ENCODE measurements around the gene ZGLP1. TPM values are rescaled to one million over a fixed set of nuclear protein-coding genes. Genes with fewer than 3 reads are reported as not detected.
A peak's percentile ranks its signal among the peaks of the same experiment; 100 is the strongest.

Gene ZGLP1
- polyA plus RNA-seq, 1 donor (not counting 4 experiments of a cell fraction or from before 2014, with no cell fraction given) = 0.43 TPM

- Histone ChIP-seq H3K4me1 (ENCODE audit: control insufficient read depth, extremely low read depth, insufficient read depth, low read length) (peaks cover 23% of the 10 kb centered on the region), H4K20me1 (ENCODE audit: control insufficient read depth, extremely low read depth, insufficient read depth, low read length) (no peaks in the 10 kb centered on the region), H3K4me2 (ENCODE audit: control insufficient read depth, extremely low read depth, insufficient read depth, low read depth, low read length) (no peak overlapping the region), H3K36me3 (ENCODE audit: control insufficient read depth in 2 of 2, extremely low read depth in 1 of 2, insufficient read depth in 2 of 2, low read length in 2 of 2) (peaks cover 9 to 11% of the 10 kb centered on the region in 2 experiments), H3K9me3 (ENCODE audit: control insufficient read depth, low read depth, low read length) (no peaks in the 10 kb centered on the region), H3K4me3 (ENCODE audit: control insufficient read depth in 2 of 3, extremely low read depth in 1 of 3, insufficient read depth in 2 of 3, low read depth in 1 of 3, low read length in 3 of 3) (no peak overlapping the region), H2AFZ (ENCODE audit: control insufficient read depth, low read length) (no peak overlapping the region), H3K27me3 (ENCODE audit: control insufficient read depth, extremely low read depth, insufficient read depth, low read length) (no peaks in the 10 kb centered on the region), H3K79me2 (ENCODE audit: control insufficient read depth, insufficient read depth, low read length) (no peaks in the 10 kb centered on the region), H3K9ac (ENCODE audit: control insufficient read depth, extremely low read depth, insufficient read depth, low read length) (no peak overlapping the region), H3K9me1 (ENCODE audit: control insufficient read depth, extremely low read depth, insufficient read depth, low read length) (no peaks in the 10 kb centered on the region), H3K27ac (ENCODE audit: control insufficient read depth, insufficient read depth, low read length) (no peak overlapping the region)
- FAIRE-seq = no peak
- DNase-seq (ENCODE audit: low read depth, low spot score) = no peak
- TF ChIP-seq CTCF (optimal IDR thresholded peaks at IDR 0.05 in 1 of 3, IDR thresholded peaks at IDR 0.05 in 1 of 3, conservative IDR thresholded peaks at IDR 0.05 in 1 of 3; ENCODE audit: extremely low read depth in 1 of 3, insufficient read depth in 2 of 3, low read length in 3 of 3) = no peak
- no peak for TF ChIP-seq EZH2 (IDR thresholded peaks at IDR 0.05; ENCODE audit: low read length)
- dilution Hi-C loops (cut with MboI; ENCODE audit: extremely low pct_ligation_motif_present, low sequenced_read_pairs) = no loop called here
Measured at GRCh38 chr19:10262771-10263170, 46.8 kb downstream of the ZGLP1 start.

DNA sequence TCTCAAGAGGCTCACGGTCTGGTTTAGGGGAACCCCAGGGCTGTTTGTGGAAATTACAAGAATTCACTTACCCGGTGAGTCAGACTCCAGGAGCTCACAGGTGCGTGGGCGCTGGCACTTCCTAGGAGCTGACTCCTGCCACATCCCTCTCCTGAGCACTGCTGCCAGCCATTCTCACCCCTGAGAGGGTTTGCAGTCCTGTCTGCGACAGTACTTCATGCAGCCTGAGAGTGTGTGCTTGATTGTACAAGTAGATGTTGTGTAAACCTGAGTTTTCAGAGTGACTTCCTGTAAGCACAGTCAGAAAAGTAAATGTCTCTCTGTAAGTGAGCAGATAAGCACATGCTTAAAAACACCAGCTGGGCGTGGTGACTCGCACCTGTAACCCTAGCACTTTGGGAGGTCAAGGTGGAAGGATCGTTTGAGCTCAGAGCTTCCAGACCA is 49.5 kb downstream of the ZGLP1 start:
- Histone ChIP-seq H3K9ac (ENCODE audit: control insufficient read depth, extremely low read depth, insufficient read depth, low read length) (peak overlapping the region; percentile 60), H2AFZ (ENCODE audit: control insufficient read depth, low read length) (no peak overlapping the region), H3K4me1 (ENCODE audit: control insufficient read depth, extremely low read depth, insufficient read depth, low read length) (peaks cover 23% of the 10 kb centered on the region), H3K79me2 (ENCODE audit: control insufficient read depth, insufficient read depth, low read length) (no peaks in the 10 kb centered on the region), H3K27me3 (ENCODE audit: control insufficient read depth, extremely low read depth, insufficient read depth, low read length) (no peaks in the 10 kb centered on the region), H4K20me1 (ENCODE audit: control insufficient read depth, extremely low read depth, insufficient read depth, low read length) (no peaks in the 10 kb centered on the region), H3K4me2 (ENCODE audit: control insufficient read depth, extremely low read depth, insufficient read depth, low read depth, low read length) (peak overlapping the region; percentile 44), H3K9me1 (ENCODE audit: control insufficient read depth, extremely low read depth, insufficient read depth, low read length) (no peaks in the 10 kb centered on the region), H3K27ac (ENCODE audit: control insufficient read depth, insufficient read depth, low read length) (peak overlapping the region; percentile 56), H3K9me3 (ENCODE audit: control insufficient read depth, low read depth, low read length) (no peaks in the 10 kb centered on the region), H3K4me3 (ENCODE audit: control insufficient read depth in 2 of 3, extremely low read depth in 1 of 3, insufficient read depth in 2 of 3, low read depth in 1 of 3, low read length in 3 of 3) (no peak overlapping the region), H3K36me3 (ENCODE audit: control insufficient read depth in 2 of 2, extremely low read depth in 1 of 2, insufficient read depth in 2 of 2, low read length in 2 of 2) (peaks cover 16 to 22% of the 10 kb centered on the region in 2 experiments)
- dilution Hi-C loops (cut with MboI; ENCODE audit: extremely low pct_ligation_motif_present, low sequenced_read_pairs) = no loop called here
- FAIRE-seq = peak; percentile 66
- TF ChIP-seq CTCF (optimal IDR thresholded peaks at IDR 0.05 in 1 of 3, IDR thresholded peaks at IDR 0.05 in 1 of 3, conservative IDR thresholded peaks at IDR 0.05 in 1 of 3; ENCODE audit: extremely low read depth in 1 of 3, insufficient read depth in 2 of 3, low read length in 3 of 3) = no peak
- TF ChIP-seq EZH2 (IDR thresholded peaks at IDR 0.05; ENCODE audit: low read length) = no peak
- peak; percentile 68 for DNase-seq (ENCODE audit: low read depth, low spot score)
